HCT116 (cell line): ENCODE results near the gene CAPN9.

Experiments
- EZH2 ChIP-seq: fragments of 200-600 bp; sonication (generic); IDR thresholded peaks from 2 replicates; pipeline ENCODE4 v1.6.1; 2017; ENCODE audit warnings: antibody characterized with exemption, mixed run types
- JUND ChIP-seq: IDR thresholded peaks from 2 replicates; pipeline ENCODE4 v1.6.1; 2012
- POLR2A ChIP-seq: IDR thresholded peaks from 2 replicates; pipeline ENCODE4 v1.7.0; 2011; ENCODE audit warnings: borderline replicate concordance; ENCODE audit not compliant: insufficient read depth, insufficient read length; ENCODE audit errors: extremely low read depth
- TF ChIP-seq, protein P1 (sequence below): IDR thresholded peaks from 2 replicates; pipeline ENCODE4 v1.6.1; 2012
- TF ChIP-seq, protein P2 (sequence below), 3 experiments: fragments of 200-600 bp in 1 of 3; sonication (generic) in 1 of 3; IDR thresholded peaks in 2 of 3; conservative IDR thresholded peaks in 1 of 3; 2 replicates each; pipeline ENCODE4 v1.5.1; 2012 to 2017; ENCODE audit warnings: low read depth in 2 of 3, low read length in 2 of 3, antibody characterized with exemption in 1 of 3, borderline replicate concordance in 1 of 3, control low read depth in 1 of 3, mild to moderate bottlenecking in 1 of 3, mixed read lengths in 1 of 3, mixed run types in 1 of 3, moderate library complexity in 1 of 3; ENCODE audit not compliant: insufficient read depth in 1 of 3
- TF ChIP-seq, protein P3 (sequence below): IDR thresholded peaks from 2 replicates; pipeline ENCODE4 v1.6.1; 2011; ENCODE audit warnings: mild to moderate bottlenecking, low read length, moderate library complexity; ENCODE audit not compliant: insufficient replicate concordance; ENCODE audit errors: extremely low read depth

DNA sequence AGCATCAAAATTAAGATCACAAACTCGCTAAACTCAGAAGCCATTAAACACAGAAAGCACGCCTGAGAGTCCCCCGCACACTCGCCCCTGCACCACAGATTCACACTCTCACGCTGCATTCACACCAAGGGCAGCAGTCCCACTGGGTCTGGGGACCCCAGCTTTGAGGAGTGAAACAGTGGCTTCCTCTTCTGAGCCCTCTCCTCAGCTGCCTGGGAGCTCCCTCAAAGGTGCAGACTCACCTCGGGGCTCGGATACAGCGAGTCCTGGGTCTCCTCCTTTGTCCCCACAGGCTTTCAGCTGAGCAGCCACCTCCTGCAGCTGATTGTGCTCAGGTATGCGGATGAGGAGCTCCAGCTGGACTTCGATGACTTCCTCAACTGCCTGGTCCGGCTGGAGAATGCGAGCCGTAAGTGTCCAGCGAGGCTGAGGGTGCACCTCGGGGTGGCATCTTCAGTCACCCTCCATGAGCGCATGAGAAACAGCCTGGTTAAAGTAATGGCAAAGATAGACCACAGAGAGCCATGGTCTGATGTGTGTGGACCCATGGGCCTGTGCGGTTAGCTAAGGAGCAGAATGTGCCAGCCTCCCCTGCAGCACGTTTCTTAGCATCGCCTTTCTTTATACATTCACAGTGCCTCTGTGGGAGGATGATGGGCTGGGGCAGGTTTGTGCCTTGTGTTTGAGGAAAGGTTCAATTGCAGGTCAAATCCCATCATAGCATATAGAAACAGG lies 47.9 kb downstream of the CAPN9 start:
- TF ChIP-seq EZH2: no peak
- no peak for TF ChIP-seq POLR2A
- TF ChIP-seq, protein P1, sequence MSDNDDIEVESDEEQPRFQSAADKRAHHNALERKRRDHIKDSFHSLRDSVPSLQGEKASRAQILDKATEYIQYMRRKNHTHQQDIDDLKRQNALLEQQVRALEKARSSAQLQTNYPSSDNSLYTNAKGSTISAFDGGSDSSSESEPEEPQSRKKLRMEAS: no peak
- no peak for TF ChIP-seq JUND
- TF ChIP-seq, protein P2, sequence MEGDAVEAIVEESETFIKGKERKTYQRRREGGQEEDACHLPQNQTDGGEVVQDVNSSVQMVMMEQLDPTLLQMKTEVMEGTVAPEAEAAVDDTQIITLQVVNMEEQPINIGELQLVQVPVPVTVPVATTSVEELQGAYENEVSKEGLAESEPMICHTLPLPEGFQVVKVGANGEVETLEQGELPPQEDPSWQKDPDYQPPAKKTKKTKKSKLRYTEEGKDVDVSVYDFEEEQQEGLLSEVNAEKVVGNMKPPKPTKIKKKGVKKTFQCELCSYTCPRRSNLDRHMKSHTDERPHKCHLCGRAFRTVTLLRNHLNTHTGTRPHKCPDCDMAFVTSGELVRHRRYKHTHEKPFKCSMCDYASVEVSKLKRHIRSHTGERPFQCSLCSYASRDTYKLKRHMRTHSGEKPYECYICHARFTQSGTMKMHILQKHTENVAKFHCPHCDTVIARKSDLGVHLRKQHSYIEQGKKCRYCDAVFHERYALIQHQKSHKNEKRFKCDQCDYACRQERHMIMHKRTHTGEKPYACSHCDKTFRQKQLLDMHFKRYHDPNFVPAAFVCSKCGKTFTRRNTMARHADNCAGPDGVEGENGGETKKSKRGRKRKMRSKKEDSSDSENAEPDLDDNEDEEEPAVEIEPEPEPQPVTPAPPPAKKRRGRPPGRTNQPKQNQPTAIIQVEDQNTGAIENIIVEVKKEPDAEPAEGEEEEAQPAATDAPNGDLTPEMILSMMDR (IDR thresholded peaks at IDR 0.05 in 2 of 3, conservative IDR thresholded peaks at IDR 0.05 in 1 of 3; ENCODE audit: borderline replicate concordance in 1 of 3, insufficient read depth in 1 of 3, low read depth in 2 of 3, low read length in 2 of 3): no peak
- TF ChIP-seq, protein P3, sequence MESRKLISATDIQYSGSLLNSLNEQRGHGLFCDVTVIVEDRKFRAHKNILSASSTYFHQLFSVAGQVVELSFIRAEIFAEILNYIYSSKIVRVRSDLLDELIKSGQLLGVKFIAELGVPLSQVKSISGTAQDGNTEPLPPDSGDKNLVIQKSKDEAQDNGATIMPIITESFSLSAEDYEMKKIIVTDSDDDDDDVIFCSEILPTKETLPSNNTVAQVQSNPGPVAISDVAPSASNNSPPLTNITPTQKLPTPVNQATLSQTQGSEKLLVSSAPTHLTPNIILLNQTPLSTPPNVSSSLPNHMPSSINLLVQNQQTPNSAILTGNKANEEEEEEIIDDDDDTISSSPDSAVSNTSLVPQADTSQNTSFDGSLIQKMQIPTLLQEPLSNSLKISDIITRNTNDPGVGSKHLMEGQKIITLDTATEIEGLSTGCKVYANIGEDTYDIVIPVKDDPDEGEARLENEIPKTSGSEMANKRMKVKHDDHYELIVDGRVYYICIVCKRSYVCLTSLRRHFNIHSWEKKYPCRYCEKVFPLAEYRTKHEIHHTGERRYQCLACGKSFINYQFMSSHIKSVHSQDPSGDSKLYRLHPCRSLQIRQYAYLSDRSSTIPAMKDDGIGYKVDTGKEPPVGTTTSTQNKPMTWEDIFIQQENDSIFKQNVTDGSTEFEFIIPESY: no peak
